ENCODE data around the gene PRLH. TPM values are rescaled to one million over a fixed set of nuclear protein-coding genes. Genes with fewer than 3 reads are reported as not detected.

Gene PRLH
- total and polyA plus RNA-seq, 2 donors = not detected

- Histone ChIP-seq H3K4me3 (ENCODE audit: low read depth, low read length) (no peak overlapping the region), H3K27ac (ENCODE audit: low read depth) (no peak overlapping the region), H3K4me1 (ENCODE audit: insufficient read depth) (no peaks in the 10 kb centered on the region), H3K36me3 (ENCODE audit: insufficient read depth) (no peaks in the 10 kb centered on the region)
- 89% methylated on average over 7 of the region's 7 CpGs for WGBS
- no peak for DNase-seq (ENCODE audit: extremely low spot score)
Measured at GRCh38 chr2:237533668-237534161, 32.7 kb upstream of the PRLH start.

- WGBS = 100% methylated on average over 1 of the region's 1 CpG
- no peak overlapping the region for H3K27ac ChIP-seq (ENCODE audit: low read depth)
Measured at GRCh38 chr2:237534380-237534779, 32.0 kb upstream of the PRLH start.

GRCh38 chr2:237535385-237536082 lies 30.8 kb upstream of the PRLH start:
- DNase-seq (ENCODE audit: extremely low spot score) = no peak
- H3K27ac ChIP-seq (ENCODE audit: low read depth) = no peak overlapping the region
- H3K4me3 ChIP-seq (ENCODE audit: low read depth, low read length) = no peak overlapping the region
- no peaks in the 10 kb centered on the region for H3K4me1 ChIP-seq (ENCODE audit: insufficient read depth)
- H3K36me3 ChIP-seq (ENCODE audit: insufficient read depth) = no peaks in the 10 kb centered on the region
- 89% methylated on average over 8 of the region's 8 CpGs for WGBS

More at GRCh38 chr2:237534380-237534779, 32.0 kb upstream of the PRLH start:
- DNase-seq (ENCODE audit: extremely low spot score) = no peak
- Histone ChIP-seq H3K36me3 (ENCODE audit: insufficient read depth) (no peaks in the 10 kb centered on the region), H3K4me3 (ENCODE audit: low read depth, low read length) (no peak overlapping the region), H3K4me1 (ENCODE audit: insufficient read depth) (no peaks in the 10 kb centered on the region)

DNA sequence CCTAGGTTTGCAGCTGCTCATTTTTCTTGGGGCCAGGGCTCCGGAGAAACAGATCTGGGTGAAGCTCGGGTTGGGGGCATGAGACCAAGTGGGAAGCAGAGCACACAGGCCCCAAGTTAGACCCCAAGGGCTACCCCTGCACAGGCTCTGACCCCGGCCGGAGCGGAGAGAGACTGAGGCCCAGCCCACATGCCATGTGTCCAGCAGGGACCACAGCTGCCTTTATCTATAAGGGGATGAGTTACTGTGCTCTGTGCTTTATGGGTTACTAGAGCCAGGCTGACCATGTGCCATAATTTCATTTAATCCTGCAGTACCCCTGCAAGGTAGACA lies 30.3 kb upstream of the PRLH start:
- 74% methylated on average over 5 of the region's 5 CpGs for WGBS
- Histone ChIP-seq H3K36me3 (ENCODE audit: insufficient read depth) (no peaks in the 10 kb centered on the region), H3K4me1 (ENCODE audit: insufficient read depth) (no peaks in the 10 kb centered on the region), H3K4me3 (ENCODE audit: low read depth, low read length) (no peak overlapping the region), H3K27ac (ENCODE audit: low read depth) (no peak overlapping the region)
- no peak for DNase-seq (ENCODE audit: extremely low spot score)

DNA sequence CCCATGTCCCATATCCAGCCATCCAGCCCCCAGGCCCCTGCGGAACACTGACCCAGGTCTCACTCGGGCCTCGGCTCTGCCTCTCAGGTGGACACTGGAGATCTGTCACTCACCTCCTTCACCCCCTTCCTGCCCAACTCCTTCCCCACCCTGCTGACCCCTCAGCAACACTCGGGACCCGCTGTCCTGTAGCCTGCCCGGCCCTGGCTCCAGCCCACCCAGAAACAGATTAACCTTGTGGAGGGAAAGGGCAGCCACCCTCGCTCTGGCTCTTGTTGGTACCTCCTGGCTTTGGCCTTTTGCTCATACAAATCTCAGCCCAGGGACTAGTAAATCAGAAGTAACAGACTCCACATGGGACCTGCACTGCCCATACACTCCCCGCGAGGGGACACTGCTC lies 29.8 kb upstream of the PRLH start:
- no peak overlapping the region for H3K27ac ChIP-seq (ENCODE audit: low read depth)
- H3K4me1 ChIP-seq (ENCODE audit: insufficient read depth) = no peaks in the 10 kb centered on the region
- H3K4me3 ChIP-seq (ENCODE audit: low read depth, low read length) = no peak overlapping the region
- DNase-seq (ENCODE audit: extremely low spot score) = no peak
- WGBS = 89% methylated on average over 9 of the region's 9 CpGs
- H3K36me3 ChIP-seq (ENCODE audit: insufficient read depth) = no peaks in the 10 kb centered on the region

DNA sequence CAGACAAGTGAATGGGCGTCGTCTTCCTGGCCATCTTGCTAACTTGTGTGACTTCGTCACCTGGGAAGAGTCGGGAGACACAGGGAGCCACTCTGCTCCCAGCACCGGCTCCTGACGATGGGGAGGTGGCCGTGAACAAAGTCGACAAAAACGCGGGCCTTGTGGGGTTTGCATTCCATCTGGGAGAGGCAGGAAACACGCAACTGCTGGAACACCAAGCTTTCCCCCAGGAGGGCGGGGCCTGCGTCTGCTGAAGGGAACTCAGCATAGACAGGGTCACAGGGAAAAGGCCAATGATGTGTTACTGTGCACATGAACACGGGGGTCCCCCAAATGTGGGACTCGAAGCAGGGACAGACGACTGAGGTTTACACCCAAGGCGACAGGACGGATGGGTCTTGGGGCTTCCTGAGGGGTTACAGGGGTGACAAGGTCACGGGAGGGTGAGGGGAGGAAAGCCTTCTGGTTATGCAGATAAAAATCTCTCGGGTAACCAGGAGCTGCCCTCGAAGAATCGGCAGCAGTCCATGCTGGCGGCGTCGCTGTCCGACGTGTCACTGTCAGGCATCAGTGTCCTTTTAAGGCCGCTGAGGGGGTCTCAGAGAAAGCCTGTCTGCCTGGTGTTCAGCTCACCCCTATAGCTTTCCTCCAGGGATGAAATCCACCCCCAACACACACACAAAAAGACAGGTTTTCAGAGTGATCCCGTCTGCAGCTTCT lies 28.2 kb upstream of the PRLH start:
- Histone ChIP-seq H3K36me3 (ENCODE audit: insufficient read depth) (no peaks in the 10 kb centered on the region), H3K27ac (ENCODE audit: low read depth) (no peak overlapping the region), H3K4me1 (ENCODE audit: insufficient read depth) (no peaks in the 10 kb centered on the region), H3K4me3 (ENCODE audit: low read depth, low read length) (no peak overlapping the region)
- no peak for DNase-seq (ENCODE audit: extremely low spot score)
- 66% methylated on average over 29 of the region's 29 CpGs for WGBS

- Histone ChIP-seq H3K4me3 (ENCODE audit: low read depth, low read length) (no peak overlapping the region), H3K4me1 (ENCODE audit: insufficient read depth) (no peaks in the 10 kb centered on the region), H3K36me3 (ENCODE audit: insufficient read depth) (no peaks in the 10 kb centered on the region), H3K27ac (ENCODE audit: low read depth) (no peak overlapping the region)
- WGBS = 90% methylated on average over 18 of the region's 18 CpGs
- DNase-seq (ENCODE audit: extremely low spot score) = no peak
Measured at GRCh38 chr2:237538901-237539300, 27.5 kb upstream of the PRLH start.

- no peak overlapping the region for H3K4me3 ChIP-seq (ENCODE audit: low read depth, low read length)
- WGBS = 67% methylated on average over 6 of the region's 6 CpGs
- no peak overlapping the region for H3K27ac ChIP-seq (ENCODE audit: low read depth)
- H3K4me1 ChIP-seq (ENCODE audit: insufficient read depth) = no peaks in the 10 kb centered on the region
- DNase-seq (ENCODE audit: extremely low spot score) = no peak
- no peaks in the 10 kb centered on the region for H3K36me3 ChIP-seq (ENCODE audit: insufficient read depth)
Measured at GRCh38 chr2:237539681-237540080, 26.7 kb upstream of the PRLH start.

- WGBS = 85% methylated on average over 13 of the region's 13 CpGs
- Histone ChIP-seq H3K4me1 (ENCODE audit: insufficient read depth) (no peaks in the 10 kb centered on the region), H3K27ac (ENCODE audit: low read depth) (no peak overlapping the region), H3K36me3 (ENCODE audit: insufficient read depth) (no peaks in the 10 kb centered on the region), H3K4me3 (ENCODE audit: low read depth, low read length) (no peak overlapping the region)
- DNase-seq (ENCODE audit: extremely low spot score) = no peak
Measured at GRCh38 chr2:237540223-237540775, 26.1 kb upstream of the PRLH start.

DNA sequence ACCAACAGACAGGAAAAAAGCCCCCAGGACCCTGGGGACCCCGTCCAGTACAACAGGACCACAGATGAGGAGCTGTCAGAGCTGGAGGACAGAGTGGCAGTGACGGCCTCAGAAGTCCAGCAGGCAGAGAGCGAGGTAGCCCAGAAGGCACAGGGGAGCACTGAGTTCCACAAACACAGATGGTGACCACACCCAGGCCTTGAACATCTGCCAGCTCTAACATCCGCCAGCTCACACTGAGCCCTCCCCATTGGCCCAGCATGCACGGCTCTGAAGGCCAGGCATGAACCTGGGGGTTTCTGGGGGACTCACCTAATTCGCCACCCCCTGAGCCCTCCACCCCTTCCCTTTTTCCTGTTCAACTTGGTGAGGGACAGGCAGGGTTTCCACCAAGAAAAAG lies 25.6 kb upstream of the PRLH start:
- no peak overlapping the region for H3K27ac ChIP-seq (ENCODE audit: low read depth)
- H3K36me3 ChIP-seq (ENCODE audit: insufficient read depth) = no peaks in the 10 kb centered on the region
- H3K4me3 ChIP-seq (ENCODE audit: low read depth, low read length) = no peak overlapping the region
- WGBS = 49% methylated on average over 6 of the region's 6 CpGs
- no peaks in the 10 kb centered on the region for H3K4me1 ChIP-seq (ENCODE audit: insufficient read depth)
- DNase-seq (ENCODE audit: extremely low spot score) = no peak

DNA sequence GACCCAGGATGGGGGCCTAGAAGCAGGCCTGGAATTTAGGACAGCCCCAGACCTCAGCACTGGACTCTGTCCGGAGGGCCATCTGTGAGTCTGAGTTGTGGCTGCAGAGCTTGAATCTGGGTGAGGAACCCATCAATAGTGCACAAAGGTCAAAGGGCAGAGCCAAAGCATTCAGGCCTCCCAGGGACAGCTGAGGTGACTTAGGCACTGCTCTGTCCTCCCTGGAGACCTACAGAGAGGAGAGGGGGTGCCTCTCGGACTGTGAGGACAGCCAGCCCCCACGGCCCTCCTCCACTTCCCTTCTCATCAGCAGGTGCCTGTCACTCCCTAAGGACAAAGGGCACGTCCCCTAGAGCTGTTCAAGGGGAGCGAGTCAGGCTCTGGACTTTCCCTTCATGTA lies 25.1 kb upstream of the PRLH start:
- Histone ChIP-seq H3K4me3 (ENCODE audit: low read depth, low read length) (no peak overlapping the region), H3K4me1 (ENCODE audit: insufficient read depth) (no peaks in the 10 kb centered on the region), H3K27ac (ENCODE audit: low read depth) (no peak overlapping the region), H3K36me3 (ENCODE audit: insufficient read depth) (no peaks in the 10 kb centered on the region)
- 85% methylated on average over 5 of the region's 5 CpGs for WGBS
- DNase-seq (ENCODE audit: extremely low spot score) = no peak

- Histone ChIP-seq H3K4me3 (ENCODE audit: low read depth, low read length) (no peak overlapping the region), H3K36me3 (ENCODE audit: insufficient read depth) (no peaks in the 10 kb centered on the region), H3K4me1 (ENCODE audit: insufficient read depth) (no peaks in the 10 kb centered on the region), H3K27ac (ENCODE audit: low read depth) (no peak overlapping the region)
- 94% methylated on average over 18 of the region's 18 CpGs for WGBS
- no peak for DNase-seq (ENCODE audit: extremely low spot score)
Measured at GRCh38 chr2:237542001-237542704, 24.2 kb upstream of the PRLH start.

DNA sequence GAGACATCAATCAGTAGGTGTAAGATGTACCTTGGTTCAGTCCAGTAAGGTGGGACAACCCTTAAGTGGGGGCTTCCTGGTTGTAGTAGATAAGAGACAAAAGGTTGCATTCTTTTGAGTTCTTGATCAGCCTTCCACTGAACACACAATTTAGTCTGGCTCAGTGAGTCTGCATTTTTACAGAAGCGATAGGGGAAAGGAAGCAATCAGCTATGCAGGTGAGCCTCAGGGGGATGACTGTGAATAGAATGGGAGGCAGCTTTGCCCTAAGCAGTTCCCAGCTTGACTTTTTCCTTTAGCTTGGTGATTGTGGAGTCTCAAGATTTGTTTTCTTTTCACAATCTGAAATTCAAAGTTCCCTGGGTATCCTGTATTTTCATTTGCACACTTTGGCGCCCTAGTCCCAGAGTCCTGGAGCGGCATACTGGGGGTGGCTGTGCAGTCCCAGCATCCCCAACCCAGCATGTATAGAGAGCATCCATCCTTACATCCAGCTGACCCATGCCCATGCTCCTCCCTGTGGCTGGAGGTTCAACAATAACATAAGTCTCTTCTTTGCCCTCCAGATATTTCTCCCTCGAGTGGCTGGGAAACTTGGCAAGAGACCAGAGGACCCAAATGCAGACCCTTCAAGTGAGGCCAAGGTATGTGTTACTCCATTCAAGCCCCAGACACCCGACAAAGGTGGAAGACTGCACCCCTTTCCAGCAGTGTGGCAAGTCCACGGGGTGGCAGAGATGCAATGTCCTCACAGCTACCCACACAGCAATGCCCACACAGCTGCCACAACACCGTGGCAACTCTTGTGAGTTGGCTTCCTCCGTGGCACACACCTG lies 20.1 kb upstream of the PRLH start:
- no peak for DNase-seq (ENCODE audit: extremely low spot score)
- 75% methylated on average over 8 of the region's 8 CpGs for WGBS
- no peak overlapping the region for H3K27ac ChIP-seq (ENCODE audit: low read depth)

More for the DNA sequence above, 20.1 kb upstream of the PRLH start:
- H3K4me3 ChIP-seq (ENCODE audit: low read depth, low read length) = no peak overlapping the region
- H3K4me1 ChIP-seq (ENCODE audit: insufficient read depth) = no peaks in the 10 kb centered on the region
- H3K36me3 ChIP-seq (ENCODE audit: insufficient read depth) = no peaks in the 10 kb centered on the region
